HEK293 (cell line): ENCODE data around the gene OLA1.

Source experiments
- CTCF ChIA-PET: fragments of 350-600 bp; formaldehyde crosslinking; extraction: SDS; loops from one replicate; lab custom pipeline; 2021; ENCODE audit warnings: antibody characterized with exemption; lab: Yijun Ruan, JAX
- POLR2A ChIA-PET: fragments of 300-600 bp; formaldehyde crosslinking; extraction: SDS; loops from one replicate; lab custom pipeline; 2020; ENCODE audit warnings: antibody characterized with exemption, inconsistent platforms; lab: Yijun Ruan, JAX
- H3K27ac ChIP-seq: fragments of 200-500 bp; sonication (Bioruptor generic); 2 replicates; pipeline ENCODE4 v1.5.1; 2014; ENCODE audit warnings: low read depth, low read length, control low read depth, inconsistent platforms; ENCODE audit errors: extremely low read depth
- H3K36me3 ChIP-seq, 2 experiments: fragments of 200-500 bp in 1 of 2; sonication (Bioruptor generic) in 1 of 2; 1 replicate in 1 of 2; 2 replicates in 1 of 2; pipeline ENCODE4 v1.5.1; 2014 to 2017; ENCODE audit warnings: inconsistent platforms in 2 of 2, low read length in 2 of 2; ENCODE audit not compliant: control insufficient read depth in 2 of 2, insufficient read depth in 1 of 2
- H3K4me1 ChIP-seq: fragments of 200-500 bp; sonication (Bioruptor generic); 2 replicates; pipeline ENCODE4 v1.5.1; 2014; ENCODE audit warnings: mild to moderate bottlenecking, low read length, inconsistent platforms; ENCODE audit not compliant: control insufficient read depth, insufficient read depth
- H3K4me3 ChIP-seq: 2 replicates; pipeline ENCODE4 v1.5.1; 2011; ENCODE audit warnings: low read depth, mild to moderate bottlenecking, control low read depth, low read length, moderate library complexity
- H3K9me3 ChIP-seq: fragments of 200-500 bp; sonication (Bioruptor generic); 2 replicates; pipeline ENCODE4 v1.5.1; 2014; ENCODE audit warnings: low read depth, low read length, inconsistent platforms; ENCODE audit not compliant: control insufficient read depth, insufficient read depth
- AEBP2 ChIP-seq: fragments of 450-650 bp; formaldehyde crosslinking; IDR thresholded peaks from 2 replicates; pipeline ENCODE4 v1.5.1; 2016; ENCODE audit warnings: missing biosample characterization, missing genetic modification characterization, borderline replicate concordance
- BCL11A ChIP-seq: fragments of 450-650 bp; formaldehyde crosslinking; IDR thresholded peaks from 2 replicates; pipeline ENCODE4 v1.5.1; 2016; ENCODE audit warnings: low read depth, missing biosample characterization, missing genetic modification characterization
- FEZF1 ChIP-seq: fragments of 450-650 bp; formaldehyde crosslinking; IDR thresholded peaks from 2 replicates; pipeline ENCODE4 v1.5.1; 2016; ENCODE audit warnings: missing biosample characterization, missing genetic modification characterization
- MEIS1 ChIP-seq: sonication (generic); formaldehyde crosslinking; IDR thresholded peaks from 2 replicates; pipeline ENCODE4 v1.8.1; 2022; ENCODE audit warnings: missing genetic modification reagents, mild to moderate bottlenecking, borderline replicate concordance
- PRDM1 ChIP-seq: fragments of 450-650 bp; formaldehyde crosslinking; IDR thresholded peaks from 2 replicates; pipeline ENCODE4; 2016; ENCODE audit warnings: missing biosample characterization, missing genetic modification characterization
- SCRT1 ChIP-seq: fragments of 450-650 bp; formaldehyde crosslinking; IDR thresholded peaks from 2 replicates; pipeline ENCODE4 v1.5.1; 2016; ENCODE audit warnings: missing biosample characterization, missing genetic modification characterization, borderline replicate concordance
- ZBTB10 ChIP-seq: fragments of 450-650 bp; formaldehyde crosslinking; IDR thresholded peaks from 2 replicates; pipeline ENCODE4 v1.5.1; 2016; ENCODE audit warnings: missing biosample characterization, missing genetic modification characterization
- ZBTB20 ChIP-seq: fragments of 450-650 bp; formaldehyde crosslinking; IDR thresholded peaks from 2 replicates; pipeline ENCODE4 v1.5.1; 2016; ENCODE audit warnings: missing biosample characterization, missing genetic modification characterization
- ZFHX2 ChIP-seq: fragments of 450-650 bp; formaldehyde crosslinking; conservative IDR thresholded peaks from 2 replicates; pipeline ENCODE4 v1.5.1; 2016; ENCODE audit warnings: missing biosample characterization, missing genetic modification characterization
- ZFP69B ChIP-seq: fragments of 450-650 bp; formaldehyde crosslinking; IDR thresholded peaks from 2 replicates; pipeline ENCODE4 v1.5.1; 2016; ENCODE audit warnings: missing biosample characterization, missing genetic modification characterization
- ZNF19 ChIP-seq: fragments of 450-650 bp; formaldehyde crosslinking; IDR thresholded peaks from 2 replicates; pipeline ENCODE4; 2016; ENCODE audit warnings: missing biosample characterization, missing genetic modification characterization, low read depth
- ZNF26 ChIP-seq: fragments of 450-650 bp; formaldehyde crosslinking; IDR thresholded peaks from 2 replicates; pipeline ENCODE4 v1.5.1; 2016; ENCODE audit warnings: missing biosample characterization, missing genetic modification characterization
- ZNF341 ChIP-seq: fragments of 450-650 bp; formaldehyde crosslinking; IDR thresholded peaks from 2 replicates; pipeline ENCODE4; 2016; ENCODE audit warnings: low read depth, missing biosample characterization, missing genetic modification characterization
- ZNF366 ChIP-seq: fragments of 450-650 bp; formaldehyde crosslinking; conservative IDR thresholded peaks from 2 replicates; pipeline ENCODE4 v1.5.1; 2016; ENCODE audit warnings: missing biosample characterization, missing genetic modification characterization
- ZNF555 ChIP-seq: fragments of 450-650 bp; formaldehyde crosslinking; conservative IDR thresholded peaks from 2 replicates; pipeline ENCODE4 v1.5.1; 2017; ENCODE audit warnings: missing biosample characterization, mild to moderate bottlenecking, missing genetic modification characterization, inconsistent platforms
- ZNF596 ChIP-seq: fragments of 450-650 bp; IDR thresholded peaks from 2 replicates; pipeline ENCODE4 v1.5.0; 2018; ENCODE audit warnings: missing biosample characterization, mild to moderate bottlenecking, missing genetic modification characterization, moderate library complexity
- ZNF600 ChIP-seq: fragments of 450-650 bp; formaldehyde crosslinking; IDR thresholded peaks from 2 replicates; pipeline ENCODE4 v1.5.1; 2016; ENCODE audit warnings: missing biosample characterization, missing genetic modification characterization
- ZNF610 ChIP-seq: fragments of 450-650 bp; formaldehyde crosslinking; IDR thresholded peaks from 2 replicates; pipeline ENCODE4 v1.5.1; 2016; ENCODE audit warnings: missing biosample characterization, missing genetic modification characterization, borderline replicate concordance
- ZNF621 ChIP-seq: fragments of 450-650 bp; formaldehyde crosslinking; IDR thresholded peaks from 2 replicates; pipeline ENCODE4 v1.5.1; 2017; ENCODE audit warnings: missing biosample characterization, missing genetic modification characterization
- ZNF645 ChIP-seq: fragments of 450-650 bp; formaldehyde crosslinking; IDR thresholded peaks from 2 replicates; pipeline ENCODE4; 2016; ENCODE audit warnings: missing biosample characterization, missing genetic modification characterization
- ZNF658 ChIP-seq: fragments of 450-650 bp; formaldehyde crosslinking; IDR thresholded peaks from 2 replicates; pipeline ENCODE4; 2016; ENCODE audit warnings: missing biosample characterization, missing genetic modification characterization
- ZNF664 ChIP-seq: fragments of 450-650 bp; formaldehyde crosslinking; IDR thresholded peaks from 2 replicates; pipeline ENCODE4 v1.5.1; 2016; ENCODE audit warnings: missing biosample characterization, missing genetic modification characterization
- ZNF670 ChIP-seq: fragments of 450-650 bp; formaldehyde crosslinking; IDR thresholded peaks from 2 replicates; pipeline ENCODE4 v1.5.1; 2016; ENCODE audit warnings: missing biosample characterization, missing genetic modification characterization, low read depth
- ZNF830 ChIP-seq: fragments of 450-650 bp; IDR thresholded peaks from 2 replicates; pipeline ENCODE4 v1.5.0; 2018; ENCODE audit warnings: missing biosample characterization, missing genetic modification characterization, low read depth, mild to moderate bottlenecking, moderate library complexity

OLA1 gene

DNA sequence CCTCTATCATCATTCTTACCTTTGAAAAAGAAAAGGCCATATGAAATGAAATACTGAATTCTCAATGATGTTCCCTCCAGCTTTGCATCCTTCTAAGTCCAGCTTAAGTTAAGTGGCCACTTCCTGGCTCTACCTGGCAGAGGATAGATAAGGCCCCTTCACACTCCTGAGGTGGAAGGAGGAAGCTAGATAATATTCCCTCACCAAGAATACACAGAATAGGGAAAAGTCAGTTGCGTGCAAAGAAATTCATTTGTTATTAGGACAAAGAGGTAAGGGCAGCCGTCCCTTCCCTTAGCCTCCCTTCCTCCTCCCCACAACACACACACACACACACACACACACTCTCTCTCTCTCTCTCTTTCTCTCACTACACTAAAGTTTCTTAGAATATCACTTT lies 37.5 kb downstream of the OLA1 start:
- CTCF ChIA-PET, result no interaction called here
- TF ChIP-seq ZNF600 (tag by site-specific recombination), result peak; percentile 31; the same call in 1 of the 2 replicates
- TF ChIP-seq PRDM1, result 0 out of 2 replicates have a peak, but pooled peaks have one; percentile 19
- TF ChIP-seq ZNF596, result 0 out of 2 replicates have a peak, but pooled peaks have one; percentile 32
- TF ChIP-seq ZNF555 (tag by site-specific recombination), result no peak
- no peak for TF ChIP-seq ZNF645 (tag by site-specific recombination)
- TF ChIP-seq, all 188 proteins: peak for 3
- Histone ChIP-seq H3K4me3 (no peak overlapping the region), H3K36me3 (peaks cover 0 to 4% of the 10 kb centered on the region in 2 experiments; a peak in 1 of 3 replicates), H3K27ac (no peak overlapping the region), H3K9me3 (no peaks in the 10 kb centered on the region), H3K4me1 (peaks cover 17% of the 10 kb centered on the region)
- POLR2A ChIA-PET, result interaction anchor here (1.0 kb wide), 1 partner anchor 20 kb away, joined by 3 read pairs; no protein-coding TSS in a partner anchor

DNA sequence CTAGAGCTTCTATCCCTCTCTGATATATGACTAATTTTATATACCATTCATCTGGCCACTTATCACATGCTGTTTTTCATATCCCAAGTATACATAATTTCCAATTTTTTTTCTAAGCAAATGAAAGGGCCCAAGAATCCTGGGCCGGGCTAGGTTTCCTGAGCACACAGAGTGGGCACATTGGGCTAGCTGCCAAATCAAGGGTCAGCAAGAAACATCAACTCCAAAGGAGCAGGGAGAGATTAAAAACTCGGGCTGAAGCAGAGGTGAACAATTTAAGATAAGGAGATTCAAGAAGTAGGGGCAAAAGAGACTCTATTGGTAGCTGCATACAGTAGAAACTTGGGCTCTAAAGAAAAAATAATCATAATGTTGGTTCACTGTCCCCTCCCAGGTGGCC lies 39.0 kb downstream of the OLA1 start:
- H3K4me3 ChIP-seq, result no peak overlapping the region
- H3K9me3 ChIP-seq, result no peaks in the 10 kb centered on the region
- CTCF ChIA-PET, result no interaction called here
- H3K36me3 ChIP-seq, result no peaks in the 10 kb centered on the region
- peaks cover 17% of the 10 kb centered on the region for H3K4me1 ChIP-seq
- no peak for TF ChIP-seq ZNF664 (tag by site-specific recombination)
- TF ChIP-seq BCL11A (tag by site-specific recombination), result no peak
- TF ChIP-seq PRDM1, result no peak
- TF ChIP-seq ZFP69B (tag by site-specific recombination), result no peak
- no peak for TF ChIP-seq ZNF830 (tag by site-specific recombination)
- no peak for TF ChIP-seq ZBTB10 (tag by site-specific recombination)
- no peak for TF ChIP-seq ZNF670 (tag by site-specific recombination)
- TF ChIP-seq ZNF621 (tag by site-specific recombination), result no peak
- no peak for TF ChIP-seq ZNF610 (tag by site-specific recombination)
- no peak for TF ChIP-seq ZNF366 (tag by site-specific recombination)
- no peak for TF ChIP-seq ZFHX2
- TF ChIP-seq ZNF19, result no peak
- TF ChIP-seq, all 188 proteins: peak for 0
- POLR2A ChIA-PET, result interaction anchor here (1.0 kb wide), 1 partner anchor 39 kb away, joined by 3 read pairs; the partner anchor contains the start of gene OLA1
- H3K27ac ChIP-seq, result no peak overlapping the region

DNA sequence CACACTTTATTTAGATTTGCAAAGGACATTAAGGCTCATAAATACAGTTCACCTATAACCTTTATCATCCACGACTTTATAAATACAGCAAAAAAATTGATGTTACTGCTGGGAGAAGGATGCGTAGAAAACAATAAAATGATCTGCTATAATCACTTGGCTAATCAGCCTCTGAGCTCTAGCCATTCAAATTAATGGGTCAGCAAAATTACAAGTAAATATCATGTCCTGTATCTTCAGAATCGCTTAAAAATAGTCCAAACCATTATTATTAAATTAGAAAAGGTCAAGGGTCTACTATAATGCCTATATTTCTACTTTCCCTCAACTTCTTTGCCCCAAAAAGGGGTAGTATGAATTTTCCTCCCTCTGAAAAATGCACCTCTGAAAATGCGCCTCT lies 40.3 kb downstream of the OLA1 start:
- Histone ChIP-seq H3K27ac (no peak overlapping the region), H3K9me3 (no peaks in the 10 kb centered on the region), H3K4me1 (peaks cover 17% of the 10 kb centered on the region), H3K4me3 (no peak overlapping the region), H3K36me3 (no peaks in the 10 kb centered on the region)
- ChIA-PET POLR2A (interaction anchor here (1.0 kb wide), 1 partner anchor 41 kb away, joined by 3 read pairs; the partner anchor contains the start of gene OLA1), CTCF (no interaction called here)
- TF ChIP-seq ZNF341, result no peak
- no peak for TF ChIP-seq ZNF26 (tag by site-specific recombination)
- no peak for TF ChIP-seq ZNF658
- no peak for TF ChIP-seq FEZF1 (tag by site-specific recombination)
- TF ChIP-seq SCRT1 (tag by site-specific recombination), result no peak
- no peak for TF ChIP-seq AEBP2 (tag by site-specific recombination)
- TF ChIP-seq ZNF830 (tag by site-specific recombination), result no peak
- TF ChIP-seq ZBTB20 (tag by site-specific recombination), result no peak
- TF ChIP-seq MEIS1 (CRISPR knock-in tag), result no peak
